ENCODE measurements around the gene ZCCHC14.

ZCCHC14 gene

GRCh38 chr16:87443016-87443415, 49.8 kb downstream of the ZCCHC14 start:
- TF ChIP-seq CTCF (conservative IDR thresholded peaks at IDR 0.05; ENCODE audit: low read depth, low read length): no peak
- Histone ChIP-seq H3K27ac (no peak overlapping the region), H2AFZ (ENCODE audit: low read depth) (no peak overlapping the region), H3K27me3 (ENCODE audit: insufficient read depth, low read depth) (no peaks in the 10 kb centered on the region), H4K20me1 (ENCODE audit: insufficient read depth) (no peaks in the 10 kb centered on the region), H3K4me1 (ENCODE audit: low read depth, poor library complexity, severe bottlenecking) (no peaks in the 10 kb centered on the region), H3K36me3 (ENCODE audit: insufficient read depth) (0 out of 2 replicates have a peak, but pooled peaks cover 6% of the 10 kb centered on the region), H3K4me3 (IDR thresholded peaks at IDR 0.05; ENCODE audit: insufficient read depth, low read depth, low read length) (no peak overlapping the region), H3K9ac (no peak overlapping the region), H3K79me2 (ENCODE audit: insufficient read depth, low read depth) (no peaks in the 10 kb centered on the region), H3K4me2 (no peak overlapping the region)

DNA sequence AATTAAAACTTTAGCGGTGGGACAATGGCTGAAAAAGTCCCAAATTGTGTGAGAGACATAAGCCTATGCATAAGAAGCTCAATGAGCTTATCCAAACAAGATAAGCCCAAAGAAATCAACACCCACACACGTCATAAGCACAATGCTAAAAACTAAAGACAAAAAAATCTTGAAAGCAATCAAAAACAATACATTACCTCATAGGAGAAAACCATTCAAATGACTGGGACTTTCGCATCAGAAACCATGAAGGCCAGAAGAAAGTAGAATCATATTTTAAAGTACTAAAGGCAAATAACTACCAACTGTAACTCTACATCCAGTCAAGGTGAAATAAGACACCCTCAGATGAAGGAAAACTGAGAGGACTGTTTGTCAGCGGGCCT, 50.2 kb downstream of the ZCCHC14 start:
- Histone ChIP-seq H3K9ac (no peak overlapping the region), H3K36me3 (ENCODE audit: insufficient read depth) (0 out of 2 replicates have a peak, but pooled peaks cover 2% of the 10 kb centered on the region), H3K27ac (no peak overlapping the region), H4K20me1 (ENCODE audit: insufficient read depth) (no peaks in the 10 kb centered on the region), H3K4me1 (ENCODE audit: low read depth, poor library complexity, severe bottlenecking) (no peaks in the 10 kb centered on the region), H3K4me2 (no peak overlapping the region), H3K27me3 (ENCODE audit: insufficient read depth, low read depth) (no peaks in the 10 kb centered on the region), H3K4me3 (IDR thresholded peaks at IDR 0.05; ENCODE audit: insufficient read depth, low read depth, low read length) (no peak overlapping the region), H3K79me2 (ENCODE audit: insufficient read depth, low read depth) (no peaks in the 10 kb centered on the region), H2AFZ (ENCODE audit: low read depth) (no peak overlapping the region)
- no peak for TF ChIP-seq CTCF (conservative IDR thresholded peaks at IDR 0.05; ENCODE audit: low read depth, low read length)

GRCh38 chr16:87441886-87442580, 50.8 kb downstream of the ZCCHC14 start:
- TF ChIP-seq CTCF (conservative IDR thresholded peaks at IDR 0.05; ENCODE audit: low read depth, low read length): no peak
- Histone ChIP-seq H3K4me2 (no peak overlapping the region), H3K4me1 (ENCODE audit: low read depth, poor library complexity, severe bottlenecking) (no peaks in the 10 kb centered on the region), H3K27me3 (ENCODE audit: insufficient read depth, low read depth) (no peaks in the 10 kb centered on the region), H3K4me3 (IDR thresholded peaks at IDR 0.05; ENCODE audit: insufficient read depth, low read depth, low read length) (no peak overlapping the region), H3K36me3 (ENCODE audit: insufficient read depth) (no peaks in the 10 kb centered on the region), H3K9ac (no peak overlapping the region), H2AFZ (ENCODE audit: low read depth) (no peak overlapping the region), H4K20me1 (ENCODE audit: insufficient read depth) (no peaks in the 10 kb centered on the region), H3K79me2 (ENCODE audit: insufficient read depth, low read depth) (no peaks in the 10 kb centered on the region), H3K27ac (no peak overlapping the region)

DNA sequence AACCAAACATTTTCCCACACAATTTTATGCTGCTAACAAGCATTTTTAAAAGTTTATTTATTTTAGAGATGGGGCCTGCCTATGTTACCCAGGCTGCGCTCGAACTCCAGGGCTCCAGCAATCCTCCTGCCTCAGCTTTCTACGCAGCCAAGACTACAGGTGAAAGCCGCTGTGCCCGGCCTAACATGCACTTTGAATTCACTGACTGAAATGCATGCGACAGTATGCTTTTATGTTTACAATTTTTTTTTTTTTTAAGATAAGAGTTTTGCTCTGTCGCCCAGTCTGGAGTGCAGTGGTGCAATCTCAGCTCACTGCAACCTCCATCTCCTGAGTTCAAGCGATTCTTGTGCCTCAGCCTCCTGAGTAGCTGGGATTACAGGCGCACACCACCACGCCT, 52.9 kb downstream of the ZCCHC14 start:
- H3K79me2 ChIP-seq (ENCODE audit: insufficient read depth, low read depth): no peaks in the 10 kb centered on the region
- no peak overlapping the region for H3K9ac ChIP-seq
- H3K27ac ChIP-seq: no peak overlapping the region
- TF ChIP-seq CTCF (conservative IDR thresholded peaks at IDR 0.05; ENCODE audit: low read depth, low read length): no peak
- no peak overlapping the region for H3K4me2 ChIP-seq
- H3K36me3 ChIP-seq (ENCODE audit: insufficient read depth): no peaks in the 10 kb centered on the region
- H3K27me3 ChIP-seq (ENCODE audit: insufficient read depth, low read depth): no peaks in the 10 kb centered on the region
- H3K4me1 ChIP-seq (ENCODE audit: low read depth, poor library complexity, severe bottlenecking): no peaks in the 10 kb centered on the region
- no peak overlapping the region for H2AFZ ChIP-seq (ENCODE audit: low read depth)
- H4K20me1 ChIP-seq (ENCODE audit: insufficient read depth): no peaks in the 10 kb centered on the region
- no peak overlapping the region for H3K4me3 ChIP-seq (IDR thresholded peaks at IDR 0.05; ENCODE audit: insufficient read depth, low read depth, low read length)
